ENCODE measurements around the gene KCNQ4.

KCNQ4 gene

GRCh38 chr1:40768146-40768990 lies 15.2 kb upstream of the KCNQ4 start:
- no peak overlapping the region for H3K4me3 ChIP-seq (ENCODE audit: control insufficient read depth, low read depth, low read length)
- no peak for TF ChIP-seq CTCF (conservative IDR thresholded peaks at IDR 0.05; ENCODE audit: control insufficient read depth, insufficient read depth, low read depth, low read length)
- no peak for DNase-seq (ENCODE audit: low read depth)

- TF ChIP-seq CTCF (conservative IDR thresholded peaks at IDR 0.05; ENCODE audit: control insufficient read depth, insufficient read depth, low read depth, low read length), result peak; percentile 23
- no peak for DNase-seq (ENCODE audit: low read depth)
- H3K4me3 ChIP-seq (ENCODE audit: control insufficient read depth, low read depth, low read length), result no peak overlapping the region
Measured at GRCh38 chr1:40769815-40770214, 13.8 kb upstream of the KCNQ4 start.

GRCh38 chr1:40770296-40771070 lies 13.1 kb upstream of the KCNQ4 start:
- H3K4me3 ChIP-seq (ENCODE audit: control insufficient read depth, low read depth, low read length), result no peak overlapping the region
- DNase-seq (ENCODE audit: low read depth), result no peak
- no peak for TF ChIP-seq CTCF (conservative IDR thresholded peaks at IDR 0.05; ENCODE audit: control insufficient read depth, insufficient read depth, low read depth, low read length)

GRCh38 chr1:40772146-40772955 lies 11.2 kb upstream of the KCNQ4 start:
- TF ChIP-seq CTCF (conservative IDR thresholded peaks at IDR 0.05; ENCODE audit: control insufficient read depth, insufficient read depth, low read depth, low read length), result no peak
- DNase-seq (ENCODE audit: low read depth), result no peak
- no peak overlapping the region for H3K4me3 ChIP-seq (ENCODE audit: control insufficient read depth, low read depth, low read length)

- TF ChIP-seq CTCF (conservative IDR thresholded peaks at IDR 0.05; ENCODE audit: control insufficient read depth, insufficient read depth, low read depth, low read length), result no peak
- H3K4me3 ChIP-seq (ENCODE audit: control insufficient read depth, low read depth, low read length), result no peak overlapping the region
- DNase-seq (ENCODE audit: low read depth), result no peak
Measured at GRCh38 chr1:40773748-40774265, 9.8 kb upstream of the KCNQ4 start.

All from fibroblast of mammary gland (primary cell).